ENCODE results near the gene SLC37A1. TPM values are rescaled to one million over a fixed set of nuclear protein-coding genes. Genes with fewer than 3 reads are reported as not detected.

Gene SLC37A1
- total and polyA plus RNA-seq, 2 of the 13 experiments (the other 11 are each of a cell fraction or from before 2014, with no cell fraction given), result 0.22 to 0.40 TPM

- TF ChIP-seq HOMEZ (CRISPR knock-in tag; IDR thresholded peaks at IDR 0.05; ENCODE audit: low read depth), result no peak
- TF ChIP-seq ZNF30 (CRISPR knock-in tag; IDR thresholded peaks at IDR 0.05), result no peak
- TF ChIP-seq IRF9 (CRISPR knock-in tag; IDR thresholded peaks at IDR 0.05; ENCODE audit: borderline replicate concordance), result 0 out of 2 replicates have a peak, but pooled peaks have one; percentile 8
- no peak for TF ChIP-seq ZNF883 (CRISPR knock-in tag; IDR thresholded peaks at IDR 0.05; ENCODE audit: not compliant biosample characterization)
- no peak for TF ChIP-seq ZNF460 (CRISPR knock-in tag; IDR thresholded peaks at IDR 0.05; ENCODE audit: borderline replicate concordance)
- 0 out of 2 replicates have a peak, but pooled peaks have one; percentile 23 for TF ChIP-seq CTCF (CRISPR knock-in tag; IDR thresholded peaks at IDR 0.05)
- TF ChIP-seq U2AF2 (IDR thresholded peaks at IDR 0.05; ENCODE audit: low read depth, low read length), result peak; percentile 95
- peak; percentile 85; the same call in 1 of the 2 replicates for TF ChIP-seq ARID4A (CRISPR knock-in tag; IDR thresholded peaks at IDR 0.05; ENCODE audit: borderline replicate concordance)
- no peak for TF ChIP-seq ZKSCAN8 (CRISPR knock-in tag; IDR thresholded peaks at IDR 0.05; ENCODE audit: borderline replicate concordance)
- 0 out of 2 replicates have a peak, but pooled peaks have one; percentile 36 for TF ChIP-seq DRAP1 (CRISPR knock-in tag; IDR thresholded peaks at IDR 0.05)
- no peak for TF ChIP-seq ZNF576 (CRISPR knock-in tag; IDR thresholded peaks at IDR 0.05)
- TF ChIP-seq NFYB (CRISPR knock-in tag; IDR thresholded peaks at IDR 0.05), result peak; percentile 83
- TF ChIP-seq POGK (CRISPR knock-in tag; conservative IDR thresholded peaks at IDR 0.05), result peak; percentile 67; the same call in 1 of the 2 replicates
- peak; percentile 94 for TF ChIP-seq ELF1 (CRISPR knock-in tag; IDR thresholded peaks at IDR 0.05)
- no peak for TF ChIP-seq ETS1 (CRISPR knock-in tag; IDR thresholded peaks at IDR 0.05)
Observed at GRCh38 chr21:42496120-42496838, 17.4 kb upstream of the SLC37A1 start, which contains the start of gene RSPH1 (continued).

Data from HepG2 (cell line).